ENCODE measurements around the gene GGACT. TPM values are rescaled to one million over a fixed set of nuclear protein-coding genes. Genes with fewer than 3 reads are reported as not detected.

Gene GGACT
- total and polyA plus RNA-seq, 2 experiments from 2014 or later = 0.24 to 1.0 TPM

DNA sequence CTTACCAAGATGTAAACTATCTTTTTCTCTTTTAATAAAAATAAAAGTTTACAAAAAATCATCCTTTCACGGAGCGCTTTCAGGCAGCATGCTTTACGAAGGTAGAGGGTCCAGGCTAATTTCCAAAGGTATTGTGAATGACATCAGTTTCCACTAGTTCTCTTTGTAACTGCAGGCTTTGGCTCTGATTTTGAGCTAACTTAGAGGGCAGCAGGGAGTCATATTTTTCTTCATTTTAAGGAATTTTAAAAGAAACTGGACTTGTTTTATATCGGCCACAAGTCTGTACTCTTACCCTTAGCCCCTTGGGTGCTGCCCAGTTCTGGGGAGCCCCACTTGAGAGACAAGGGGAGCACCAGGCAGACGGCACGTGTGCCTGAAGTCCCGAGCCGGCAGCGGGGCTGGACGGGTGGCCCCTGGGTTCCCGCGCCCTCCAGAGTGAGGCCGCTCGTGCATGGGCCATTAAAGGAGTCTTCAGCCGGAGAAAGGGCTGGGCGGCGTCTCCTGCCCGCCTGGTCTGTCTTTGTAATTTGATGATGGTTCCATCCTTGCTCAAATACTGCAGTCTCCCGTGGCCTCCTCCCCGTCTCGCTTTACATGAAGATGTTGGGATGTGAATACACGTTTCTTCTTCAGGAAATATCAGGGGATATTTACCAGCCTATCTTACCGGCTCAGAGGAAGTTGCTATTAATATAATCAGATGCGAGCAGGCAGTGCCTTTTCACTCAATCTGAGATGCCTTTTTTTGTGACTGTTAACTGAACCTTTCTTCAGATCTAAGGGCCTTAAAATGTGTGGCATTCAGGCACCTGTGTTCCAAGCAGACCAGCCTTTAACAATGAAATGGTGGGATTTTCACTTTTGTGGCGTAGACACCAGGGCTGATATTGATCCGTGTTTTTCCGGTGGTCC is 67.4 kb downstream of the GGACT start:
- no peak overlapping the region for H2AFZ ChIP-seq
- no peaks in the 10 kb centered on the region for H4K20me1 ChIP-seq (replicated peaks; ENCODE audit: insufficient read depth)
- H3K4me1 ChIP-seq (ENCODE audit: insufficient read depth) = peaks cover 46% of the 10 kb centered on the region
- H3K4me3 Mint-ChIP-seq = peak overlapping the region; percentile 30; the same call in 2 of the 3 replicates
- peaks cover 65% of the 10 kb centered on the region for H3K4me1 Mint-ChIP-seq
- ATAC-seq = peak; percentile 84
- no peaks in the 10 kb centered on the region for H3K36me3 ChIP-seq (ENCODE audit: insufficient read depth)
- no peak for TF ChIP-seq STAT1 (IDR thresholded peaks at IDR 0.05; ENCODE audit: unreplicated experiment)
- no peak for TF ChIP-seq ZNF331 (CRISPR knock-in tag; IDR thresholded peaks at IDR 0.05; ENCODE audit: low read depth)
- TF ChIP-seq ZNF114 (CRISPR knock-in tag; IDR thresholded peaks at IDR 0.05) = no peak
- no peak for TF ChIP-seq EZH2phosphoT487 (IDR thresholded peaks at IDR 0.05; ENCODE audit: unreplicated experiment)
- TF ChIP-seq POLR2AphosphoS5 (IDR thresholded peaks at IDR 0.05; ENCODE audit: low read depth) = no peak
- TF ChIP-seq JUNB (IDR thresholded peaks at IDR 0.05; ENCODE audit: unreplicated experiment) = no peak
- TF ChIP-seq, protein P1, sequence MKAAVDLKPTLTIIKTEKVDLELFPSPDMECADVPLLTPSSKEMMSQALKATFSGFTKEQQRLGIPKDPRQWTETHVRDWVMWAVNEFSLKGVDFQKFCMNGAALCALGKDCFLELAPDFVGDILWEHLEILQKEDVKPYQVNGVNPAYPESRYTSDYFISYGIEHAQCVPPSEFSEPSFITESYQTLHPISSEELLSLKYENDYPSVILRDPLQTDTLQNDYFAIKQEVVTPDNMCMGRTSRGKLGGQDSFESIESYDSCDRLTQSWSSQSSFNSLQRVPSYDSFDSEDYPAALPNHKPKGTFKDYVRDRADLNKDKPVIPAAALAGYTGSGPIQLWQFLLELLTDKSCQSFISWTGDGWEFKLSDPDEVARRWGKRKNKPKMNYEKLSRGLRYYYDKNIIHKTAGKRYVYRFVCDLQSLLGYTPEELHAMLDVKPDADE (IDR thresholded peaks at IDR 0.05) = no peak
- TF ChIP-seq, protein P2, sequence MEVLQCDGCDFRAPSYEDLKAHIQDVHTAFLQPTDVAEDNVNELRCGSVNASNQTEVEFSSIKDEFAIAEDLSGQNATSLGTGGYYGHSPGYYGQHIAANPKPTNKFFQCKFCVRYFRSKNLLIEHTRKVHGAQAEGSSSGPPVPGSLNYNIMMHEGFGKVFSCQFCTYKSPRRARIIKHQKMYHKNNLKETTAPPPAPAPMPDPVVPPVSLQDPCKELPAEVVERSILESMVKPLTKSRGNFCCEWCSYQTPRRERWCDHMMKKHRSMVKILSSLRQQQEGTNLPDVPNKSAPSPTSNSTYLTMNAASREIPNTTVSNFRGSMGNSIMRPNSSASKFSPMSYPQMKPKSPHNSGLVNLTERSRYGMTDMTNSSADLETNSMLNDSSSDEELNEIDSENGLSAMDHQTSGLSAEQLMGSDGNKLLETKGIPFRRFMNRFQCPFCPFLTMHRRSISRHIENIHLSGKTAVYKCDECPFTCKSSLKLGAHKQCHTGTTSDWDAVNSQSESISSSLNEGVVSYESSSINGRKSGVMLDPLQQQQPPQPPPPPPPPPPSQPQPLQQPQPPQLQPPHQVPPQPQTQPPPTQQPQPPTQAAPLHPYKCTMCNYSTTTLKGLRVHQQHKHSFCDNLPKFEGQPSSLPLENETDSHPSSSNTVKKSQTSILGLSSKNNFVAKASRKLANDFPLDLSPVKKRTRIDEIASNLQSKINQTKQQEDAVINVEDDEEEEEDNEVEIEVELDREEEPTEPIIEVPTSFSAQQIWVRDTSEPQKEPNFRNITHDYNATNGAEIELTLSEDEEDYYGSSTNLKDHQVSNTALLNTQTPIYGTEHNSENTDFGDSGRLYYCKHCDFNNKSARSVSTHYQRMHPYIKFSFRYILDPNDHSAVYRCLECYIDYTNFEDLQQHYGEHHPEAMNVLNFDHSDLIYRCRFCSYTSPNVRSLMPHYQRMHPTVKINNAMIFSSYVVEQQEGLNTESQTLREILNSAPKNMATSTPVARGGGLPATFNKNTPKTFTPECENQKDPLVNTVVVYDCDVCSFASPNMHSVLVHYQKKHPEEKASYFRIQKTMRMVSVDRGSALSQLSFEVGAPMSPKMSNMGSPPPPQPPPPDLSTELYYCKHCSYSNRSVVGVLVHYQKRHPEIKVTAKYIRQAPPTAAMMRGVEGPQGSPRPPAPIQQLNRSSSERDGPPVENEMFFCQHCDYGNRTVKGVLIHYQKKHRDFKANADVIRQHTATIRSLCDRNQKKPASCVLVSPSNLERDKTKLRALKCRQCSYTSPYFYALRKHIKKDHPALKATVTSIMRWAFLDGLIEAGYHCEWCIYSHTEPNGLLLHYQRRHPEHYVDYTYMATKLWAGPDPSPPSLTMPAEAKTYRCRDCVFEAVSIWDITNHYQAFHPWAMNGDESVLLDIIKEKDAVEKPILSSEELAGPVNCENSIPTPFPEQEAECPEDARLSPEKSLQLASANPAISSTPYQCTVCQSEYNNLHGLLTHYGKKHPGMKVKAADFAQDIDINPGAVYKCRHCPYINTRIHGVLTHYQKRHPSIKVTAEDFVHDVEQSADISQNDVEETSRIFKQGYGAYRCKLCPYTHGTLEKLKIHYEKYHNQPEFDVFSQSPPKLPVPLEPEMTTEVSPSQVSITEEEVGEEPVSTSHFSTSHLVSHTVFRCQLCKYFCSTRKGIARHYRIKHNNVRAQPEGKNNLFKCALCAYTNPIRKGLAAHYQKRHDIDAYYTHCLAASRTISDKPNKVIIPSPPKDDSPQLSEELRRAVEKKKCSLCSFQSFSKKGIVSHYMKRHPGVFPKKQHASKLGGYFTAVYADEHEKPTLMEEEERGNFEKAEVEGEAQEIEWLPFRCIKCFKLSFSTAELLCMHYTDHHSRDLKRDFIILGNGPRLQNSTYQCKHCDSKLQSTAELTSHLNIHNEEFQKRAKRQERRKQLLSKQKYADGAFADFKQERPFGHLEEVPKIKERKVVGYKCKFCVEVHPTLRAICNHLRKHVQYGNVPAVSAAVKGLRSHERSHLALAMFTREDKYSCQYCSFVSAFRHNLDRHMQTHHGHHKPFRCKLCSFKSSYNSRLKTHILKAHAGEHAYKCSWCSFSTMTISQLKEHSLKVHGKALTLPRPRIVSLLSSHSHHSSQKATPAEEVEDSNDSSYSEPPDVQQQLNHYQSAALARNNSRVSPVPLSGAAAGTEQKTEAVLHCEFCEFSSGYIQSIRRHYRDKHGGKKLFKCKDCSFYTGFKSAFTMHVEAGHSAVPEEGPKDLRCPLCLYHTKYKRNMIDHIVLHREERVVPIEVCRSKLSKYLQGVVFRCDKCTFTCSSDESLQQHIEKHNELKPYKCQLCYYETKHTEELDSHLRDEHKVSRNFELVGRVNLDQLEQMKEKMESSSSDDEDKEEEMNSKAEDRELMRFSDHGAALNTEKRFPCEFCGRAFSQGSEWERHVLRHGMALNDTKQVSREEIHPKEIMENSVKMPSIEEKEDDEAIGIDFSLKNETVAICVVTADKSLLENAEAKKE (CRISPR knock-in tag; IDR thresholded peaks at IDR 0.05) = no peak
- no peak for TF ChIP-seq CREB1 (CRISPR knock-in tag; IDR thresholded peaks at IDR 0.05; ENCODE audit: low read depth)
- TF ChIP-seq, protein P3, sequence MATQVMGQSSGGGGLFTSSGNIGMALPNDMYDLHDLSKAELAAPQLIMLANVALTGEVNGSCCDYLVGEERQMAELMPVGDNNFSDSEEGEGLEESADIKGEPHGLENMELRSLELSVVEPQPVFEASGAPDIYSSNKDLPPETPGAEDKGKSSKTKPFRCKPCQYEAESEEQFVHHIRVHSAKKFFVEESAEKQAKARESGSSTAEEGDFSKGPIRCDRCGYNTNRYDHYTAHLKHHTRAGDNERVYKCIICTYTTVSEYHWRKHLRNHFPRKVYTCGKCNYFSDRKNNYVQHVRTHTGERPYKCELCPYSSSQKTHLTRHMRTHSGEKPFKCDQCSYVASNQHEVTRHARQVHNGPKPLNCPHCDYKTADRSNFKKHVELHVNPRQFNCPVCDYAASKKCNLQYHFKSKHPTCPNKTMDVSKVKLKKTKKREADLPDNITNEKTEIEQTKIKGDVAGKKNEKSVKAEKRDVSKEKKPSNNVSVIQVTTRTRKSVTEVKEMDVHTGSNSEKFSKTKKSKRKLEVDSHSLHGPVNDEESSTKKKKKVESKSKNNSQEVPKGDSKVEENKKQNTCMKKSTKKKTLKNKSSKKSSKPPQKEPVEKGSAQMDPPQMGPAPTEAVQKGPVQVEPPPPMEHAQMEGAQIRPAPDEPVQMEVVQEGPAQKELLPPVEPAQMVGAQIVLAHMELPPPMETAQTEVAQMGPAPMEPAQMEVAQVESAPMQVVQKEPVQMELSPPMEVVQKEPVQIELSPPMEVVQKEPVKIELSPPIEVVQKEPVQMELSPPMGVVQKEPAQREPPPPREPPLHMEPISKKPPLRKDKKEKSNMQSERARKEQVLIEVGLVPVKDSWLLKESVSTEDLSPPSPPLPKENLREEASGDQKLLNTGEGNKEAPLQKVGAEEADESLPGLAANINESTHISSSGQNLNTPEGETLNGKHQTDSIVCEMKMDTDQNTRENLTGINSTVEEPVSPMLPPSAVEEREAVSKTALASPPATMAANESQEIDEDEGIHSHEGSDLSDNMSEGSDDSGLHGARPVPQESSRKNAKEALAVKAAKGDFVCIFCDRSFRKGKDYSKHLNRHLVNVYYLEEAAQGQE (IDR thresholded peaks at IDR 0.05; ENCODE audit: unreplicated experiment) = no peak
- TF ChIP-seq EZH2 (IDR thresholded peaks at IDR 0.05; ENCODE audit: low read depth, unreplicated experiment) = no peak
- no peak for TF ChIP-seq NANOG (IDR thresholded peaks at IDR 0.05; ENCODE audit: borderline replicate concordance)
- TF ChIP-seq, protein P4, sequence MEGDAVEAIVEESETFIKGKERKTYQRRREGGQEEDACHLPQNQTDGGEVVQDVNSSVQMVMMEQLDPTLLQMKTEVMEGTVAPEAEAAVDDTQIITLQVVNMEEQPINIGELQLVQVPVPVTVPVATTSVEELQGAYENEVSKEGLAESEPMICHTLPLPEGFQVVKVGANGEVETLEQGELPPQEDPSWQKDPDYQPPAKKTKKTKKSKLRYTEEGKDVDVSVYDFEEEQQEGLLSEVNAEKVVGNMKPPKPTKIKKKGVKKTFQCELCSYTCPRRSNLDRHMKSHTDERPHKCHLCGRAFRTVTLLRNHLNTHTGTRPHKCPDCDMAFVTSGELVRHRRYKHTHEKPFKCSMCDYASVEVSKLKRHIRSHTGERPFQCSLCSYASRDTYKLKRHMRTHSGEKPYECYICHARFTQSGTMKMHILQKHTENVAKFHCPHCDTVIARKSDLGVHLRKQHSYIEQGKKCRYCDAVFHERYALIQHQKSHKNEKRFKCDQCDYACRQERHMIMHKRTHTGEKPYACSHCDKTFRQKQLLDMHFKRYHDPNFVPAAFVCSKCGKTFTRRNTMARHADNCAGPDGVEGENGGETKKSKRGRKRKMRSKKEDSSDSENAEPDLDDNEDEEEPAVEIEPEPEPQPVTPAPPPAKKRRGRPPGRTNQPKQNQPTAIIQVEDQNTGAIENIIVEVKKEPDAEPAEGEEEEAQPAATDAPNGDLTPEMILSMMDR (conservative IDR thresholded peaks at IDR 0.05; ENCODE audit: low read depth in 2 of 2) = no peak
- DNase-seq (ENCODE audit: low spot score) = peak; percentile 77
- H3K27me3 Mint-ChIP-seq (ENCODE audit: insufficient read depth, low read depth, poor library complexity) = peaks cover 12% of the 10 kb centered on the region
- no peaks in the 10 kb centered on the region for H3K79me2 ChIP-seq (replicated peaks; ENCODE audit: insufficient read depth)
- H3K4me3 ChIP-seq = no peak overlapping the region
- 0 out of 2 replicates have a peak overlapping the region, but pooled peaks have one; percentile 16 for H3K27ac ChIP-seq (ENCODE audit: low read depth)
- H3K36me3 Mint-ChIP-seq (ENCODE audit: low read depth) = no peaks in the 10 kb centered on the region
- no peaks in the 10 kb centered on the region for H3K9me2 ChIP-seq (ENCODE audit: insufficient read depth)
- 0 out of 2 replicates have a peak overlapping the region, but pooled peaks have one; percentile 32 for H3K27ac Mint-ChIP-seq
- H3K9me3 Mint-ChIP-seq = no peaks in the 10 kb centered on the region; the same call in 2 of the 3 replicates
- H3F3A ChIP-seq (replicated peaks; ENCODE audit: low read depth) = peaks cover 2% of the 10 kb centered on the region; the same call in 1 of the 2 replicates
- H3K4me2 ChIP-seq = peak overlapping the region; percentile 49
- no peaks in the 10 kb centered on the region for H3K27me3 ChIP-seq (ENCODE audit: insufficient read depth)

Measured in GM23338 (cell line).